Esophagus muscularis mucosa (tissue), 4 donors: Measurements from ENCODE around the gene MIGA2.

Experiments
- EP300 ChIP-seq: sonication (generic); formaldehyde crosslinking; IDR thresholded peaks from one replicate; pipeline ENCODE4 v1.6.1; 2017; ENCODE audit warnings: antibody characterized with exemption
- POLR2A ChIP-seq: fragments of 450-650 bp; IDR thresholded peaks from one replicate; pipeline ENCODE4 v1.6.1; 2017; ENCODE audit warnings: antibody characterized with exemption, moderate library complexity, mild to moderate bottlenecking, low read depth
- POLR2AphosphoS5 ChIP-seq, 2 donors: sonication (generic); formaldehyde crosslinking; IDR thresholded peaks; one replicate each; pipeline ENCODE4 v1.6.1; 2017; ENCODE audit warnings: antibody characterized with exemption in 2 of 2
- TF ChIP-seq, protein P1 (sequence below), 3 experiments: fragments of 200-600 bp in 2 of 3; fragments of 450-650 bp in 1 of 3; sonication (generic) in 2 of 3; IDR thresholded peaks; one replicate each; pipeline ENCODE4 v1.5.1; 2017 to 2019; ENCODE audit warnings: antibody characterized with exemption in 3 of 3, mild to moderate bottlenecking in 2 of 3, moderate library complexity in 1 of 3

- no peak for TF ChIP-seq POLR2A
- TF ChIP-seq, protein P1, sequence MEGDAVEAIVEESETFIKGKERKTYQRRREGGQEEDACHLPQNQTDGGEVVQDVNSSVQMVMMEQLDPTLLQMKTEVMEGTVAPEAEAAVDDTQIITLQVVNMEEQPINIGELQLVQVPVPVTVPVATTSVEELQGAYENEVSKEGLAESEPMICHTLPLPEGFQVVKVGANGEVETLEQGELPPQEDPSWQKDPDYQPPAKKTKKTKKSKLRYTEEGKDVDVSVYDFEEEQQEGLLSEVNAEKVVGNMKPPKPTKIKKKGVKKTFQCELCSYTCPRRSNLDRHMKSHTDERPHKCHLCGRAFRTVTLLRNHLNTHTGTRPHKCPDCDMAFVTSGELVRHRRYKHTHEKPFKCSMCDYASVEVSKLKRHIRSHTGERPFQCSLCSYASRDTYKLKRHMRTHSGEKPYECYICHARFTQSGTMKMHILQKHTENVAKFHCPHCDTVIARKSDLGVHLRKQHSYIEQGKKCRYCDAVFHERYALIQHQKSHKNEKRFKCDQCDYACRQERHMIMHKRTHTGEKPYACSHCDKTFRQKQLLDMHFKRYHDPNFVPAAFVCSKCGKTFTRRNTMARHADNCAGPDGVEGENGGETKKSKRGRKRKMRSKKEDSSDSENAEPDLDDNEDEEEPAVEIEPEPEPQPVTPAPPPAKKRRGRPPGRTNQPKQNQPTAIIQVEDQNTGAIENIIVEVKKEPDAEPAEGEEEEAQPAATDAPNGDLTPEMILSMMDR (IDR thresholded peaks at IDR 0.05): no peak
- no peak for TF ChIP-seq POLR2AphosphoS5 (IDR thresholded peaks at IDR 0.05)
- no peak for TF ChIP-seq EP300
Measured at GRCh38 chr9:129084087-129084486, 47.7 kb downstream of the MIGA2 start.
